ENCODE data around the gene WASF3. TPM values are rescaled to one million over a fixed set of nuclear protein-coding genes. Genes with fewer than 3 reads are reported as not detected.

Gene WASF3
- total and polyA plus RNA-seq, 2 donors, result 0.42 to 2.7 TPM

GRCh38 chr13:26558074-26558805 is 757 bp downstream of the WASF3 start:
- Histone ChIP-seq H3K4me3 (ENCODE audit: low read length in 2 of 2) (peak overlapping the region in 1 of 2 donors; percentile 48), H3K27me3 (ENCODE audit: control insufficient read depth in 2 of 2, insufficient read depth in 1 of 2, low read length in 1 of 2) (peaks cover 27 to 55% of the 10 kb centered on the region in 2 donors), H3K4me1 (ENCODE audit: control insufficient read depth in 2 of 2, insufficient read depth in 2 of 2, low read length in 2 of 2) (peaks cover 0 to 4% of the 10 kb centered on the region in 2 donors), H3K27ac (ENCODE audit: low read depth in 1 of 2, low read length in 1 of 2) (no peak overlapping the region), H3K9me3 (ENCODE audit: control insufficient read depth in 2 of 2, insufficient read depth in 1 of 2, low read length in 1 of 2) (peaks cover 0 to 3% of the 10 kb centered on the region in 2 donors), H3K36me3 (ENCODE audit: control insufficient read depth in 2 of 2, insufficient read depth in 2 of 2, low read length in 1 of 2) (no peaks in the 10 kb centered on the region)
- DNase-seq (ENCODE audit: low read depth in 6 of 9, low spot score in 9 of 9), result no peak
- WGBS, result 5% methylated on average over 73 of the region's 73 CpGs

- Histone ChIP-seq H3K27me3 (ENCODE audit: control insufficient read depth in 2 of 2, insufficient read depth in 1 of 2, low read length in 1 of 2) (peaks cover 27 to 55% of the 10 kb centered on the region in 2 donors), H3K36me3 (ENCODE audit: control insufficient read depth in 2 of 2, insufficient read depth in 2 of 2, low read length in 1 of 2) (no peaks in the 10 kb centered on the region), H3K4me1 (ENCODE audit: control insufficient read depth in 2 of 2, insufficient read depth in 2 of 2, low read length in 2 of 2) (peaks cover 0 to 4% of the 10 kb centered on the region in 2 donors), H3K4me3 (ENCODE audit: low read length in 2 of 2) (no peak overlapping the region), H3K9me3 (ENCODE audit: control insufficient read depth in 2 of 2, insufficient read depth in 1 of 2, low read length in 1 of 2) (peaks cover 0 to 3% of the 10 kb centered on the region in 2 donors), H3K27ac (ENCODE audit: low read depth in 1 of 2, low read length in 1 of 2) (no peak overlapping the region)
- no peak for DNase-seq (ENCODE audit: low read depth in 6 of 9, low spot score in 9 of 9)
- 50% methylated on average over 1 of the region's 1 CpG for WGBS
These were observed 1.5 kb downstream of the WASF3 start for GRCh38 chr13:26558987-26559386.

- Histone ChIP-seq H3K9me3 (ENCODE audit: control insufficient read depth in 2 of 2, insufficient read depth in 1 of 2, low read length in 1 of 2) (peaks cover 0 to 3% of the 10 kb centered on the region in 2 donors), H3K27me3 (ENCODE audit: control insufficient read depth in 2 of 2, insufficient read depth in 1 of 2, low read length in 1 of 2) (peaks cover 27 to 53% of the 10 kb centered on the region in 2 donors), H3K36me3 (ENCODE audit: control insufficient read depth in 2 of 2, insufficient read depth in 2 of 2, low read length in 1 of 2) (no peaks in the 10 kb centered on the region), H3K27ac (ENCODE audit: low read depth in 1 of 2, low read length in 1 of 2) (no peak overlapping the region), H3K4me3 (ENCODE audit: low read length in 2 of 2) (no peak overlapping the region), H3K4me1 (ENCODE audit: control insufficient read depth in 2 of 2, insufficient read depth in 2 of 2, low read length in 2 of 2) (peaks cover 0 to 4% of the 10 kb centered on the region in 2 donors)
- DNase-seq (ENCODE audit: low read depth in 6 of 9, low spot score in 9 of 9), result no peak
- WGBS, result 95% methylated on average over 4 of the region's 4 CpGs
These were observed 3.0 kb downstream of the WASF3 start for GRCh38 chr13:26560456-26560855.

- Histone ChIP-seq H3K27me3 (ENCODE audit: control insufficient read depth in 2 of 2, insufficient read depth in 1 of 2, low read length in 1 of 2) (peaks cover 27 to 47% of the 10 kb centered on the region in 2 donors), H3K27ac (ENCODE audit: low read depth in 1 of 2, low read length in 1 of 2) (no peak overlapping the region), H3K36me3 (ENCODE audit: control insufficient read depth in 2 of 2, insufficient read depth in 2 of 2, low read length in 1 of 2) (no peaks in the 10 kb centered on the region), H3K4me1 (ENCODE audit: control insufficient read depth in 2 of 2, insufficient read depth in 2 of 2, low read length in 2 of 2) (peaks cover 0 to 4% of the 10 kb centered on the region in 2 donors), H3K4me3 (ENCODE audit: low read length in 2 of 2) (no peak overlapping the region), H3K9me3 (ENCODE audit: control insufficient read depth in 2 of 2, insufficient read depth in 1 of 2, low read length in 1 of 2) (peaks cover 0 to 3% of the 10 kb centered on the region in 2 donors)
- DNase-seq (ENCODE audit: low read depth in 6 of 9, low spot score in 9 of 9), result no peak
- WGBS, result 54% methylated on average over 3 of the region's 3 CpGs
These were observed 3.6 kb downstream of the WASF3 start for GRCh38 chr13:26561067-26561466.

GRCh38 chr13:26561651-26562511 is 4.4 kb downstream of the WASF3 start:
- Histone ChIP-seq H3K9me3 (ENCODE audit: control insufficient read depth in 2 of 2, insufficient read depth in 1 of 2, low read length in 1 of 2) (peaks cover 0 to 3% of the 10 kb centered on the region in 2 donors), H3K36me3 (ENCODE audit: control insufficient read depth in 2 of 2, insufficient read depth in 2 of 2, low read length in 1 of 2) (no peaks in the 10 kb centered on the region), H3K4me3 (ENCODE audit: low read length in 2 of 2) (no peak overlapping the region), H3K27me3 (ENCODE audit: control insufficient read depth in 2 of 2, insufficient read depth in 1 of 2, low read length in 1 of 2) (peaks cover 27 to 42% of the 10 kb centered on the region in 2 donors), H3K27ac (ENCODE audit: low read depth in 1 of 2, low read length in 1 of 2) (no peak overlapping the region), H3K4me1 (ENCODE audit: control insufficient read depth in 2 of 2, insufficient read depth in 2 of 2, low read length in 2 of 2) (peaks cover 0 to 4% of the 10 kb centered on the region in 2 donors)
- no peak for DNase-seq (ENCODE audit: low read depth in 6 of 9, low spot score in 9 of 9)
- 83% methylated on average over 8 of the region's 8 CpGs for WGBS

GRCh38 chr13:26562512-26562890 is 5.0 kb downstream of the WASF3 start:
- Histone ChIP-seq H3K4me3 (ENCODE audit: low read length in 2 of 2) (no peak overlapping the region), H3K27me3 (ENCODE audit: control insufficient read depth in 2 of 2, insufficient read depth in 1 of 2, low read length in 1 of 2) (peaks cover 21 to 36% of the 10 kb centered on the region in 2 donors), H3K4me1 (ENCODE audit: control insufficient read depth in 2 of 2, insufficient read depth in 2 of 2, low read length in 2 of 2) (peaks cover 0 to 4% of the 10 kb centered on the region in 2 donors), H3K27ac (ENCODE audit: low read depth in 1 of 2, low read length in 1 of 2) (no peak overlapping the region), H3K36me3 (ENCODE audit: control insufficient read depth in 2 of 2, insufficient read depth in 2 of 2, low read length in 1 of 2) (no peaks in the 10 kb centered on the region), H3K9me3 (ENCODE audit: control insufficient read depth in 2 of 2, insufficient read depth in 1 of 2, low read length in 1 of 2) (peaks cover 0 to 3% of the 10 kb centered on the region in 2 donors)
- 46% methylated on average over 2 of the region's 2 CpGs for WGBS
- DNase-seq (ENCODE audit: low read depth in 6 of 9, low spot score in 9 of 9), result no peak

- H3K27me3 ChIP-seq (ENCODE audit: control insufficient read depth in 2 of 2, insufficient read depth in 1 of 2, low read length in 1 of 2), result peaks cover 10 to 27% of the 10 kb centered on the region in 2 donors
- H3K4me3 ChIP-seq (ENCODE audit: low read length in 2 of 2), result no peak overlapping the region
- no peaks in the 10 kb centered on the region for H3K36me3 ChIP-seq (ENCODE audit: control insufficient read depth in 2 of 2, insufficient read depth in 2 of 2, low read length in 1 of 2)
- no peak overlapping the region for H3K27ac ChIP-seq (ENCODE audit: low read depth in 1 of 2, low read length in 1 of 2)
- no peak for DNase-seq (ENCODE audit: low read depth in 6 of 9, low spot score in 9 of 9)
- peaks cover 0 to 3% of the 10 kb centered on the region in 2 donors for H3K9me3 ChIP-seq (ENCODE audit: control insufficient read depth in 2 of 2, insufficient read depth in 1 of 2, low read length in 1 of 2)
- no peaks in the 10 kb centered on the region for H3K4me1 ChIP-seq (ENCODE audit: control insufficient read depth in 2 of 2, insufficient read depth in 2 of 2, low read length in 2 of 2)
These were observed 6.2 kb downstream of the WASF3 start for GRCh38 chr13:26563713-26564112.

GRCh38 chr13:26568132-26568815 is 10.8 kb downstream of the WASF3 start:
- Histone ChIP-seq H3K4me1 (ENCODE audit: control insufficient read depth in 2 of 2, insufficient read depth in 2 of 2, low read length in 2 of 2) (no peaks in the 10 kb centered on the region), H3K27ac (ENCODE audit: low read depth in 1 of 2, low read length in 1 of 2) (no peak overlapping the region), H3K4me3 (ENCODE audit: low read length in 2 of 2) (no peak overlapping the region), H3K27me3 (ENCODE audit: control insufficient read depth in 2 of 2, insufficient read depth in 1 of 2, low read length in 1 of 2) (no peaks in the 10 kb centered on the region), H3K9me3 (ENCODE audit: control insufficient read depth in 2 of 2, insufficient read depth in 1 of 2, low read length in 1 of 2) (no peaks in the 10 kb centered on the region), H3K36me3 (ENCODE audit: control insufficient read depth in 2 of 2, insufficient read depth in 2 of 2, low read length in 1 of 2) (no peaks in the 10 kb centered on the region)
- DNase-seq (ENCODE audit: low read depth in 6 of 9, low spot score in 9 of 9), result no peak
- WGBS, result 90% methylated on average over 2 of the region's 2 CpGs
